NCI-H510A treated with DMSO at 0.1 percent for 48 hours (cell line): ENCODE data around the gene ADCY7.
A peak's percentile ranks its signal among the peaks of the same experiment; 100 is the strongest.

Experiments used
- DNase-seq: peaks from one replicate; lab custom pipeline; 2025; lab: John Stamatoyannopoulos, UW

Gene ADCY7

DNA sequence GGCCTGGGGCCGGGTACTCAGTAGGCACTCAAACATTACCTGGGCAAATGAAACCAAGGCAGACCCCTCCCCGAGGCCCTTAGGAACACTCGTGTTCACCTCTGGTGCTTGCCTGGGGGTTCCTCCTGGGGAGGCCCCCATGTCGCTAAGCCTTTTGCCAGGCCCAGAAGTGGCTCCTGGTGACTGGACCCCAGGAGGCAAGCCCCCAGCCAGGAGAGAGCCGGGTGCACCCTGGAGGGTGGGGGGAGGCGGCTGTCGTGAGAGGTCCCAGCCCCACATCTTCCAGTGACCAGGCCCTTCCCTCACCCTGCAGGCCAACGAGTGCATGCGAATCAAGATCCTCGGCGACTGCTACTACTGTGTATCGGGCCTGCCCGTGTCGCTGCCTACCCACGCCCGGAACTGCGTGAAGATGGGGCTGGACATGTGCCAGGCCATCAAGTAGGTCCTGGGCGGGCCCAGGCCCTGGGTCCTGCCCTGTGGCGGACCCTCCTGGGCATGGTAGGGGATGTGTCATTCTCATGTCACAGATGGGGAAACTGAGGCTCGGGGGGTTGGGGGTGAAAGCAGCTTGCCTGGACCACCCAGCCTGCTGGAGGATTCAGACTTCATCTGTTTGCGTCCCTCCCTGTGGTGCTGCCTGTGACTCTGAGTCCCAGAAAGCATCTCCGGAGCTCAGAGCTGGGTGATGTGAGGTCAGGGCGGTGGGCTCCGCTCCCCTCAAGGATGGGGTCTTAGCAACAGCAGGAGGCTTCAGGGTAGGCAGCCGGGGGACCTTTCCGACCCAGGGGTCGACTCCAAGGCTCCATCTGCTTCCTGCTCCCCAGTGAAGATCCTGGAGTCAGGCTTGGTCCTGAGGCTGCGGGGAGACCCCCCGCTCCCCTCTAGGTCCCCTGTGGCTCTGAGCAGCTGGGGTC is 32.5 kb downstream of the ADCY7 start:
- DNase-seq, result no peak

DNA sequence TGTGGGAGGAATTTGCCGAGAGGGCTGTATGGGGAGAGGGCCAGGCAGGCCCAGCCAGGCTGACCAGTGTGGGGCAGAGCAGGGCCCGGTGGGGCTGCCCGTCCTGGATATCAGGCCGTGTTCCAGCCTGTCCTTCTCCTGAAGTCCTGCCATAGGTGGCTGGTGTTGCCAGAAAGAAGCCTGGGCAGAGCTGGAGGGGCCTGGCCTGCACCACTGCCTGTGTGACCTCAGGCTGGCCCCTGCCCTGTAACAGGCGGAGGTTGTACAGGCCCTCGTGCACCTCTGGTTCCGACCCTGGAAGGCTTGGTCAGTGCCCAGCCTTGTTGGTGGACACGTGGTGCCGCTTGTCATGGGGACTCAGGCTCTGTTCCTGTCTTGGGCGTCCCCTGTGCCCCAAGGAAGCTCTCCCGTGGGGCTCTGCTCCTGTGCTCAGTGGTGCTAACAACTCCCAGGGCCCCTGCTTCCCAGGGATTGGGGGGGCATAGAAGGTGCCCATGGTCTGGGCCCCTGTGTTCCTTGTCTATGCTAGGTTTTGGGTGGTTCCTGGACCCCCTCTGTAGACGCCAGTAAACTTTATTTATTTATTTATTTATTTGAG is 33.3 kb downstream of the ADCY7 start:
- DNase-seq, result no peak

DNA sequence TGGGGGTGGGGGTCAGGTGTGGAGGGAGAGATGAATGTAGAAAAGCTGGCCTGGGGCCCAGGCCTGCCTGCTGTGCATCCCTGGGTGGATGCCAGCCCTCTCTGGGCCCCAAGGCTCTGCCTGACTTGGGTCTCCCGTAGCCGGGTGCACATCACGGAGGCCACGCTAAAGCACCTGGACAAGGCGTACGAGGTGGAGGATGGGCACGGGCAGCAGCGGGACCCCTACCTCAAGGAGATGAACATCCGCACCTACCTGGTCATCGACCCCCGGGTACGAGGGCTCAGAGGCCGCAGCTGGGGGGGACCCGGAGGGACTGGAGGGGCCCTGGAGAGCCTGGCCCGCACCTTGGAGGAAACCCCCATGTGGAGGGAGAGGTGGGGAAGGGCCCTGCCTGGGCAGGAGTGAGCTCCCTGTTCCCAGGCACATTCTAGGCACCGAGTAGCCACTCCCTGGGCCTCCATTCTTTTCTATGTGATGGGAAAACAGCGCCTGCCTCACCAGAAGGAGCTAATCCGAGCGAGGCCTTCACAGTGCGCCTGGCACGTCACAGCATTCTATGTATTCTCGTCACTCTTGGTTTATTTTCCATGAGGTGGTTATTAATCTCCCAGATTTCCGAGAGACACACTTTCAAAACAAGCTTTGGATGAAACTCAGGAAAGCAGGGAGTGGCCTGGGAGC is 34.7 kb downstream of the ADCY7 start:
- no peak for DNase-seq

DNA sequence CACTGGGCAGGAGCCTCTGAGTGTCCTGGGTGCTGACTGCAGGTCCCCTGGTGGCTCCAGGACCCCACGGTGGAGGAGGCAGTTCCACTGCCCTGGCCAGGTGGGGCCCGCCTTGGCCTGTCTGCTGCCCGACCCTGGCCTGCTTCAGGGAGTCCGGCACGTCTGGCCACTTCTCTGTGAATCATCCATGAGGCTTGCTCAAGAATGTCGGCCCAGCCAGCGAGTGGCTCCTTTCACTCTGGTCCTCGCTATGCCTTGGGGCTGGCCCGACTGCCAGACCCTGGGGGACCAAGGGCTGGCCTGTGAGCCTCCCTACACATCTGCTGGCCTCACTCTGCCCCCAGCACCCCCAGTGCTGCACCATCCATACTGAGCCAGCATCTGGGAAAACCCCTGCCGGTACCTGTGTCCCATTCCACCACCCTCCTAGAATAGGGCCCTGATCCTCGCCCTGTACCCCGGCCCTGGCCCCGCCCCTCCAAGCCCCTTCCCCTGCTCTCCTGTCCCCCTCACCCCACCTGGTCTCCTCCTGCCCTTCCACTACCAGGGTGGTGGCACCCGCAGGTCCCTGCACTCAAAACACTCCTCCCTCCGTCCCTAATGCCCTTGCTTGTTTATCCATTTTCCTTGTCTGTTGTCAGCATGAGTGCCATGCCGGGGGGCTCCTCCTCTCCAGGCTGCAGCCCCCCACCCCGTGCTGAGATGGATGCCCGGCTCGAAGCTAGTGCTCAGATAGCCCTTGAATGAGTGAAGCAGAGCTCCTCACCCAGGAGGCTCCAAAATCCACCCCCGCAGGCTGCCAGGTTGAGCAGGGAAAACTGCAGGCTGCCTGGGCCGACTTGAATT is 35.5 kb downstream of the ADCY7 start:
- no peak for DNase-seq

DNA sequence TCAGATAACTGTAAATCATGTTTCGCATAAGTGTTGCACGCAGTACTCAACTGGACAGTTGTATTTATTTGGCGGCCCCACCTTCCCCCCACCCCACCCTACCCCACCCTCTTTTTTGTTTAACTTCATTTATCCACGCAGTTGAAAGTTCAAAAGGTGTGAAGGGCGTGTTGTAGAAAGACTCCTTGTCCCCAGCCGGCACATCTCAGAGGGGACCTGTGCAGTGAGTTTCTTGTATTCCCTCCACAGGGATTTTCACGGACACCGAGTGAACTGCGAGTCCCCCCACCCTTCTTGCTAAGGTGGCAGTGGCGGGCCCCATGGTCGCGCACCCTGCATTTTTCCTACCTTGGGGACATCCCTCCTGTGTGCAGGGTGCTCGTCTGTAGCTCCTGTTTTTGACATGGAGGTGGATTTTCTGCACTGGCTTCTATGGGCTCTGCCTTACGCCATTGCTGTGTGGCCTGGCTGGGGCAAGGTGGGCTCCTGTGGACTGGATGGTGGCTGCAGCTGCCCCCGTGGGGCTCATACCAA is 36.2 kb downstream of the ADCY7 start:
- DNase-seq, result peak; percentile 14

DNA sequence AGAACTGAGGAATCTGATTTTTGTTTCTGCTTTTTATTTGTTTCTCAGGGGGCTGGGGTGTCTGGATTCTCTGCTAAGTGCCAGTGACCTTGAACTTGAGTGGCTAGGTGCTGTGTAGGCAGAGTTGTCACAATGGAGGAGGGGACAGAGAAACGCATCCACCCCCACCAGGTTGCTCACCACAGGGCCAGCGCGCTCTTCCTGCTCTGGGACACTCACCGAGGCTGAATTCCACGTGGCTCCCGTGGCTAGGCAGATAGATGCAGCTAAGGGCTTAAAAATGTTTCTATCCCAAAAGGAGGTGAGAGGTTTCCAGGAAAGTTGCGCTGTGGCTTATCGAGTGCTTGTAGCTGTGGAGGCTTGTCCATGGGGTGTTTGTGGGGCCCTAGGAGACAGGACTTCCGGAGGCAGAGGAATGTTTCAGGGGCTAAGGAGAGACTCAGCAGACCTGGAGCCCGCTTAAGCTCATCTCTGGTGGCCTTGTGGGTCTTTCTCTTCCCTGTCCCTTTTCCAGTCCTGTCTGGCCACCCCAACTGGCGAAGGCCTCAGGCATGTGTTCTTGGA is 36.8 kb downstream of the ADCY7 start:
- DNase-seq, result no peak

DNA sequence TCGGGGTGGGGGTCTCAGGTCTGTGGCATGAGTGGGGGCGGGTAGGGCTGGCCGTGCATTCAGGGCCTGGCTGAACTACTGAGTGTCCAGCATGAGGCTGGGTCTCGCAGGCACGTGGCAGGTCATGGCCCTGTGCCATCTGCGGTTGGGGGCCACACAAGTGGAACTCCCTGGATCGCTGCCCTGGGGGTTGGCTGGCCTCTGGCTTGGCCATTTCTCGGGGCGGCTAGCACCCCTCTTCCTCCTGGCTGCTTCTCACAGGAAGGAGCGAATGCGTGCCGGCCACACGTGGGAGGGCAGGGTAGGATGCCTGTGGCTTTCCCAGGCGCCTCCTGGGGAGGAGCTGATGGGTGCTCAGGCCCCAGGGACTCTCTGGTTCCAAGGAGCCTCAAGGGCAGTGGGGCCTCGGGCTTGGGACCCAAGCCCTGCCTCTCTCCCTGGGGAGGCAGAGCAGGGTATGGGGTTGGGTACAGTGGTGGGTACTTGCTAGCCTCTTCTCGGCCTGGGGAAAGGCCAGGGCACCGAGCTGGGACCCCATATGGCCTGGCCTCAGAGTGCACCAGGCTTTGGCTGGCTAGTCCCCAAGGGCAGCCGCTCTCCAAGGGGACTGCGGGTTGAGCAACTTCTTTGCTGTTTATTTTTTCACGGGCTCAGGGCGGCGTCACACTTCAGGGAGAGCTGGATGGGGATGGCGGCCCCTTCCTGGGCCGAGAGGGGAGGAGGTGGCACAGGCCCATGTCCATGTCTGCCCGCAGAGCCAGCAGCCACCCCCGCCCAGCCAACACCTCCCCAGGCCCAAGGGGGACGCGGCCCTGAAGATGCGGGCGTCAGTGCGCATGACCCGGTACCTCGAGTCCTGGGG is 37.5 kb downstream of the ADCY7 start:
- DNase-seq, result no peak

DNA sequence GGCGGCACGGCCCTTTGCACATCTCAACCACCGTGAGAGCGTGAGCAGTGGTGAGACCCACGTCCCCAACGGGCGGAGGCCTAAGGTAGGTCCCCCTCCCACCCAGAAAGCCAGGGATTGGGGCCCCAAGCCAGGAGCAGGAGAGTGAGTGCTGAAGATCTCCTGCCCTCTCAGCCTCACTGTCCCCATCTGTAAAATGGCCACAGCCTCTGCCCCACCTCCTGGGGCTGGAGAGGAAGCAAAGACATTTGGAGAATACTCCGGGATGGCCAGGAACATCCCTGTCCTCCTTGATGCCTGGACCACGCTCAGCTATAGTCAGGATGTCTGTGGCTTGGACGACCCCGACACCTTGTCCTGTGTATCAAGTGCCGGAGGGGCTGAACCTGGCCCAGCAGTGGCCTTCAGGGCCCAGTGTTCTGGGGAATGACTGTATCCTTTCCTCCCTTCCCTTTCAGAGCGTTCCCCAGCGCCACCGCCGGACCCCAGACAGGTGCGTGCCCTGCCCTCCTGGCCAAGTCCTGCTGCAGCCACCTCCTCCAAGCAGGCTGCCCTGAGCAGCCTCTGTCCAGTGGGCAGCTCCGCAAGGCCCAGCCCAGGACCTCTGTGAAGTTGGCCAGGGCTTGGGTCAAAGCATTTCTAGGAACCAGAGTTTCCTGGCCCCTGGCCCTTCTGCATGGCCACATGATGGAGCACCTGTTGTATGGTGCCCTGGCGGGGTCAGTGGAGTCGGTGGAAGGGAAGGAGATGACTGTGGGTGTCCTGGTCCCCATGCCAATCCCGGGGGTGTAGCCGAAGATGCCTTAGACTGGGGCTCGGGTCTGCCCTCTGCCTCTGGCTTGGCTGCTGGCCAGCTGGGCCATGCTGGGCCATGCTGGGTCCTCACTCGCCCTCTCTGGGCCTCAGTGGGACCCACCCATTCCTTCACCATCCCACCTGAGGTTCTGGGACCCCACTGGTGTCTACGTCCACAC is 38.4 kb downstream of the ADCY7 start:
- DNase-seq, result no peak

DNA sequence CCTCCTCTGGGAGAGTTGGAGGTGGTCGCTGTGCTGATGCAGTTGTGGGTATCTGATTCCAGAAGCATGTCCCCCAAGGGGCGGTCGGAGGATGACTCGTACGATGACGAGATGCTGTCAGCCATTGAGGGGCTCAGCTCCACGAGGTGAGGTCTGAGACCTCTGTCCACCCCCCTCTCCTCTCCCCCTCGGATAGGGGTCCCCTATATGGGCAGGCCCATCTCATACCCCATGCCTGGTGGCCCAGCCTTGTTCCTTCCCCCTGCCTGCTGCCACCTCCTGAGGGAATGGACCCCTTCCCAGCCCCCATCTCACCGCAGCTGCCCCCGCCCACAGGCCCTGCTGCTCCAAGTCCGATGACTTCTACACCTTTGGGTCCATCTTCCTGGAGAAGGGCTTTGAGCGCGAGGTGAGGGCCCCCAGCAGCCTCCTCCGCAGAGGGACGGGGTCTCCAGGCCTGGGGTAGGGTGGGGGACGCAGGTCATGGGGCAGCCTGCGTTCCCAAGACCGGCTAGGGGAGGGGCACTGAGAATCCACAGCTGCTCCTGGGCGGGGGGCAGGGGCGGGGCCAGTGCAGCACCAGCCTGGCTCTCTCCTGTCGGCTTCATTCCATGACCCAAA is 39.2 kb downstream of the ADCY7 start:
- no peak for DNase-seq

DNA sequence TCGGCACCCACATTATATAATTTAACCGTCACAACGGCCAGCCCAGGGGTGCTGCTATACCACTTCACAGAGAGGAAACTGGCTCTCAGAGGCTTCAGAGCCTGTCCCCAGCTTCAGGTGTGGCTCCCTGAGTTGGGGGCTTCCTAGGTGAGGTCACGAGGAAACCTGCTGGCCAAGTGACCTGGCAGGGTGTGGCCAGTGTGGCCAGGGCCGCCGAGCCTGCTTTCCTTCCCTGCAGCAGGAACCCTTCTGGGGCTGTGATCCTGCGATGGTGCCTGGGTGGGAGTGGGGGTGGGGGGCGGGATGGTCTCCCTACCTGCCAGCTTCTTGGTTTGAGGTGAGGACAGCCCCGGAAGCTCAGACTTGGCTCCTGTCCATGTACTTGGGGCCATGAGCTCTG is 39.9 kb downstream of the ADCY7 start:
- DNase-seq, result no peak

DNA sequence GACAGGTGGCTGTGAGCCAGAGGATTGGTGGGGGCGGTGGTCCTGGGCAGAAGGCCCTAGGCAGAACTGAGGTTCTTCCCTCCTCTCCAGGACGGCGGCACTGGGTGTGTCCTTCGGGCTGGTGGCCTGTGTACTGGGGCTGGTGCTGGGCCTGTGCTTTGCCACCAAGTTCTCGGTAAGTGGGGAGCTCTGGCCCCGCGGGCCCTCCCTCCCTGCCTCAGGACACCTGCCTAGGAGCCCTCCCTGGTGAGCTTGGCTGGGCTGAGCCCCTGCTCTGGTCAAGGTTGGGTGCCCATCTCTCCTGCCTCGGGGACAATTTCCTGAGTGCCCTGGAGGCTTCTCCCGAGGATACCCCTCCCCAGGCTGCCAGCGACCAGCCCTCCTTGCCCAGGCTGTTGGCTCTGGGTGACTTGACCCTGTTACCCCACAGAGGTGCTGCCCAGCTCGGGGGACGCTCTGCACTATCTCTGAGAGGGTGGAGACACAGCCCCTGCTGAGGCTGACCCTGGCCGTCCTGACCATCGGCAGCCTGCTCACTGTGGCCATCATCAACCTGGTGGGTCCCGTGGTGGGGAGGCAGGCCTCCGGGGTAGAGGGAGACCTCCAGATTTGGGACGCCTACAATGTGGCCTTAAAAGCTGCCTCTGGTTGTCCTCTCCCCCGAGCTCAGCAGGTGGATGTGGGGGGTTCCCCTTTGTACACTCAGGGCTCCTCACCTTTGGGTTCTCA is 42.0 kb downstream of the ADCY7 start:
- DNase-seq, result no peak

DNA sequence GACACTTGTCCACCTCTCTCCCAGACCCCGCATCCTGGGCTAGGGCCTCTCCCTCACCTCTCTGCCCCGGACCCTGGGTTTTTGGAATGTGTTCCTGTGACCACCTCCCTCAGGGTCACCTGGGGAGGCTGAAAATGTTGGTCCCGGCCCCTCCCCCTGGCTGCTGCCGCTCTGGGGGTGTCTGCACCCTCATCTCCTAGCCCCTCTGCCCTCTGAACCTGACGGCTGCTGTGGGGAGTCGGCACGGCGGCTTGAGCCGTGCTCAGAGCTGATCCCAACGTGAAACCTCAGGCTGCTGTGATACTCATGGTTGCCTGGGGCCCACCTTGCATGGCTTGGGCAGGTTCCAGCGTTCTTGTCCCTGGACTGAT is 42.8 kb downstream of the ADCY7 start:
- DNase-seq, result no peak

DNA sequence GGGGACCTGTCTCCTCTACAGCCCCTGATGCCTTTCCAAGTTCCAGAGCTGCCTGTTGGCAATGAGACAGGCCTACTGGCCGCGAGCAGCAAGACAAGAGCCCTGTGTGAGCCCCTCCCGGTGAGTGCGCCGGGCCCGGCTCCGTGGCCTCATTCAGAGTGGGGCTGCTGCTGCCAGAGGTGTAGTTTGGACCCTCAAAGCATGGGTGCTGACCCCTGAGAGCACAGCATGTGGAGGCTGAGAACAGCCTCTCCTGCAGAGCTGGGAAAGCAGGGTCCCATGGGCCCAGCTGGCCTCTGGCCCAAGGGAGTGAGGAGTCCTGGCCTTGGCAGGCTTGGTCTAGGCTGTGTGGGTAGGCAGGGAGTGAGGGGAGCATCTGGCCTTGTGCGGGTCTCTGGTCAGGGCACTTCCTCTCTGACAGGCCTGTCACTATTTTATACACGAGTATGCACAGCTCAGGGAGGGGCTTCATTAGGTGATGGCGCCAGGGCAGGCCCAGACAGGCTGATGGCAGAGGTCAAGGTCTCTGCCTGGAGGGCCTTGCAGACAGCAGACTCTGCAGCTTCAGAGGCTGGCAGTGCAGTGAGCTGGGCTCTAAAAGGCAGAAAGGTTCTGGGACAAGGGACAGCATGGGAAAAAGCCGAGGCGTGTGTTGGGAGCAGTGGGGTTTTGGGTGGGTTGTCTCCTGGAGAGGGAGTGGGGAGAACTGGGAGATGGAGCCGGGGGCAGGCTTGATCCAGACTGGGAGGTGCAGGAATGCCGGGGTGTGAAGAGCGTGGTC is 43.4 kb downstream of the ADCY7 start:
- DNase-seq, result peak; percentile 61

DNA sequence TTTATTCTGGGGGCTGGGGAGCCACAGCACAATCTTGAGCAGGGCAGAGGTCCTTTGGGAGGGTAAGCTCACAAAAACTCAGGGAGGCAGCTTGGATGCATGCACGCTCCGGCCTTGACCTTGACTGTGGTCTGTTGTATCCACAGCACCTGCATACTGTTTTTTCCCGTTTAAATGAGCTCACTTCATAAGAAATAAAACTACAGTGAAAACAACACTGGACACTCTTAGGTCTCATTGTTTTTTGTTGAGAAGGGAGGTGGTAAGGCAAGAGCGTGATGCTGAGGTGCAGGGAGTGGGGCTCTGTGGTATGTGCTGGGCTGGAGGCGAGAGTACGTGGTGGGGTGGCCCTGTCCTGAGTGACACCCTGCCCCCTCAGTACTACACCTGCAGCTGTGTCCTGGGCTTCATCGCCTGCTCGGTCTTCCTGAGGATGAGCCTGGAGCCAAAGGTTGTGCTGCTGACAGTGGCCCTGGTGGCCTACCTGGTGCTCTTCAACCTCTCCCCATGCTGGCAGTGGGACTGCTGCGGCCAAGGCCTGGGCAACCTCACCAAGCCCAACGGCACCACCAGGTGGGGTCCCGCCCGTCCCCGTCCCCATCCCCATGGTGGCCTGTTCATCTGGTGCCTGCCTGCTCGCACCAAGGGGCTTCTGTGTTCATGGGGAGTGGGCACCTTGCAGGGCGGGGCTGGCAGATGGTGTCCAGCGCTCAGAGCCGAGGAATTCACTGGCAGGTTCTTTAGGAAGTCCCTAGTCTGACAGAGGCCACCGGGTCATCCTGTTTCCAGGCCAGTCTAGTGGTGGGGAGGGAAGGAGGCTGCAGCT is 44.2 kb downstream of the ADCY7 start:
- DNase-seq, result no peak

DNA sequence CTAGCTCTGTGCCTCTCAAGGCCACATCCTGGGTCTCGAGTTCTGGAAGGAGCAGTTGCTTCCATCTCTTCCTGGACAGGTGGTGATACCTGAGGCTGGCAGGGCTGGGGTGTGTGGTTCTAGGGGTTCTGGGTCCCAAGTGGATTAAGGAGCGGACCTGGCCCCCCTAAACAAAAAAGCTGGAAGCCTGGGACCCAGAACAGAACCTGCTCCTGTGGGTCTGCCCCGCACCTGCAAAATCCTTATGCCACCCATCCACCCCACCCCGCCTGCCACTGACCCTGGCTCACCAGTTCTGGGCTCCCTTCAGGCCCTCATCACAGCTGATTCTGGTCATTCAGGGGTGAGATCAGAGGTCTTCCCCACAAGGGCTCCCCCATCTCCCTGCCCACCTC is 44.8 kb downstream of the ADCY7 start:
- no peak for DNase-seq

DNA sequence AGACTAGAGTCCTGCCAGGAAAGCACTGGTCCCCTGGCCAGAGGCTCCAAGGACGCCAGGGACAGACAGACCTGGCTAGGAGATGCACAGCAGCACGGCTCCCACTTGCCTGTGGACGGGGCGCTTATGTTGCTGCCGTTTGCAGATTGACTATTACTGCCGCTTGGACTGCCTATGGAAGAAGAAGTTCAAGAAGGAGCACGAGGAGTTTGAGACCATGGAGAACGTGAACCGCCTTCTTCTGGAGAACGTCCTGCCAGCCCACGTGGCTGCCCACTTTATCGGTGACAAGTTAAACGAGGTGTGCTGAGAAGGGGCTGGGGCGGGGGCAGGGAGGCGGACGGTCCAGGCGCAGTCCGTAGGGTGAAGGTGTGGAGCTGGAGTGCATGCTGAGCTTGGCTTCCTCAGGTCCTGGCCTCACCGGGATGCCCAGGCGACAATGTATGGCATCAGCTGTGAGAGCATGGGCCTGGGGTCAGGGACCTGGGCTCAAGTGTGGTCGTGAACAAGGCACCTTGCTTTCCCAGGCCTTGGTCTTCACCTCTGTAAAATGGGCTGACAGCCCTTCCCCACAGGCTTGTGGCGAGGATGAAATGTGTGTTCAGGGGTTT is 45.6 kb downstream of the ADCY7 start:
- DNase-seq, result no peak
